AG09309 (cell line): ENCODE data around the gene PLA2R1.
"Not testable (repeated sequence)": the region's sequence is repeated elsewhere in the genome, so short reads cannot be mapped to it uniquely, and the experiment has no call there.

Source experiments
- DNase-seq: peaks from one replicate; pipeline ENCODE4 v3.0.0-alpha.2; 2010; ENCODE audit warnings: low read depth
- H3K4me3 ChIP-seq: 2 replicates; pipeline ENCODE4 v1.5.1; 2011; ENCODE audit warnings: mild to moderate bottlenecking, low read depth, low read length, moderate library complexity; ENCODE audit not compliant: control insufficient read depth
- CTCF ChIP-seq: IDR thresholded peaks from 2 replicates; pipeline ENCODE4 v1.5.1; 2011; ENCODE audit warnings: mild to moderate bottlenecking, low read depth, low read length, inconsistent platforms; ENCODE audit not compliant: insufficient read depth, control insufficient read depth; ENCODE audit errors: missing control alignments

The PLA2R1 gene

GRCh38 chr2:160039166-160039903 lies 23.1 kb downstream of the PLA2R1 start:
- TF ChIP-seq CTCF, result no peak
- DNase-seq, result no peak

DNA sequence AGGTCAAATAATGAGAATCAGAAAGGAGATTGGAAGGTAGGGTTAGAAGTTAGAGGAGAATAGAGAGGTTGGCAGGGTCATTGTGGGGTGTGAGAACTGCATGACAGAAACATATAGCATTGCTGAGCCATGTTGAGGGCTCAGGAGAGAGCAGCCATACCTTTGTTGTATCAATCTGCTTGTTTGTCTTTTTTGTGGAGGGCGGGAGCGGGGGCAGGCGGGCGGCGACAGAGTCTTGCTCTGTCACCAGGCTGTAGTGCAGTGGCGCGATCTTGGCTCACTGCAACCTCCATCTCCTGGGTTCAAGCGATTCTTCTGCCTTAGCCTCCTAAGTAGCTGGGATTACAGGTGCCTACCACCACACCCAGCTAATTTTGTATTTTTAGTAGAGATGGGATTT lies 23.8 kb downstream of the PLA2R1 start:
- DNase-seq, result not testable (repeated sequence)

More at GRCh38 chr2:160039166-160039903, 23.1 kb downstream of the PLA2R1 start:
- H3K4me3 ChIP-seq, result no peak overlapping the region

GRCh38 chr2:160036736-160037135 lies 25.7 kb downstream of the PLA2R1 start:
- H3K4me3 ChIP-seq, result no peak overlapping the region
- no peak for TF ChIP-seq CTCF
- DNase-seq, result no peak

More for the DNA sequence above, 23.8 kb downstream of the PLA2R1 start:
- H3K4me3 ChIP-seq, result not testable (repeated sequence)

DNA sequence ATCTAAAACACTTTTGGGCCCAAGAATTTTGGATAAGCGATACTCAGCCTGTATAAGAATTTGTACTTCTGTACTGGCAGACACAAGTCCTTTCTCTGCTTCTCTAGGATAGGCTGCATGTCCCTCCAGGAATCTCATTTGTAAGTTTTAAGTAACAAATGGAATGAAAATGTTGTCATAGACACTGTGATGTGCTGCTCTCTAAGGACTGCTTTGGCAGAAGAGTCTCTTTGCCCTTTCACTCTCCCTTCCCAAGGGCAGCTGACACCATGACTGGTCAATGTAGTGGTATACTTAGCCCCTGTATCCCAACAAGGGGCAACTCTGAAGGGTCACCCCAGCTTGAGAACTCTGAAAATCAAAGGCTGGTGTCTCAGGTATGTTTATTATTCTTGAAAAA lies 27.3 kb downstream of the PLA2R1 start:
- DNase-seq, result no peak
- H3K4me3 ChIP-seq, result no peak overlapping the region
- no peak for TF ChIP-seq CTCF

DNA sequence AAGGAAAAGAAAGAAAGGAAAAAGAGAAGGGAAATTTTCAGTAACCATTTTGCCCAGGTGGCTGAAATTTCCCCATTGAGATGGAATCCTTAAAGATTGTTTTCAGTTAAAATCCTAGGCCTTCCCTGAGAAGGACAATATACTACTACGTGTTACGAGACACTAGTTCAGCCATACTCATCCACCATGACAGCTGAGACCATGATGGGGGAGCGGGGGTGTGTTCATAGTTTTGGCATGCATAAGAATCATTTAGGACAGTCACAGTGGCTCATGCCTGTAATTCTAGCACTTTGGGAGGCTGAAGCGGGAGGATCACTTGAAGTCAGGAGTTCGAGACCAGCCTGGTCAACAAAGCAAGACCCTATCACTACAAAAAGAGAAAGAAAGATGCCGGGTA lies 28.0 kb downstream of the PLA2R1 start:
- DNase-seq, result no peak
- TF ChIP-seq CTCF, result no peak
- H3K4me3 ChIP-seq, result no peak overlapping the region

DNA sequence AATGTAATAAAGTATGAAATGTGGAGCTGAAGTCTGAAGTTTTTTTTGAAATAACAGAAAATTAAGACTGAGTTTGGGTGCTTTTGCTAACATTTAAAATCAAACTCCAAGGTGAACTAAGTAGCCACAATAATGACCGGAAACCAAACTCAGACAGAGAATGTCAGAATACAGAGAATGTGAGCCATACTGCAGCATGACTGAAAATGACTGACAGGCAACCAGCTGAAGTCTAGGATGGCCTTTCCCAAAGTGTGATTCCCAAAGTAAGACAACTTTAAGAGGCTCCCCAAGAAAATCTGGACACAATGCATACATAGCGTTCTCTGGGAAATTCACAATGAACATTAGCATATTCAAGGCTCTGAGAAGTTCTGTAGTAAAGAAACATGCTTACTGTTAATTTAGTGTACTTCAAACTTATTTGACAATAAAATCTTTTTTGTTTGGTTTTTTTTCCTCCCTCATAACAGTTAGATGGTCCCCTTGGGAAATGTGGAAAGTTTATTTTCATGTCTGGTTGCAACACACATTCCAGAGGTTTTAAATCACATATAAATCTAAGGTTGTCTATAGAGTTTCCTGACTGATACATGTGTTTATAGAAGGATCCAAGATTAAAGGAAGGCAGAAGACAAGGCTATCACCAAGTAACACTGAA lies 28.6 kb downstream of the PLA2R1 start:
- TF ChIP-seq CTCF, result no peak
- H3K4me3 ChIP-seq, result no peak overlapping the region
- DNase-seq, result peak; percentile 58

- DNase-seq, result no peak
- no peak overlapping the region for H3K4me3 ChIP-seq
- no peak for TF ChIP-seq CTCF
Measured at GRCh38 chr2:160029270-160029628, 33.2 kb downstream of the PLA2R1 start.
